ENCODE data around the gene MRPL20. TPM values are rescaled to one million over a fixed set of nuclear protein-coding genes. Genes with fewer than 3 reads are reported as not detected.

Gene MRPL20
- total and polyA plus RNA-seq, 9 of the 15 experiments (the other 6 are each of a cell fraction or from before 2014, with no cell fraction given): 180 to 671 (median 229) TPM

DNA sequence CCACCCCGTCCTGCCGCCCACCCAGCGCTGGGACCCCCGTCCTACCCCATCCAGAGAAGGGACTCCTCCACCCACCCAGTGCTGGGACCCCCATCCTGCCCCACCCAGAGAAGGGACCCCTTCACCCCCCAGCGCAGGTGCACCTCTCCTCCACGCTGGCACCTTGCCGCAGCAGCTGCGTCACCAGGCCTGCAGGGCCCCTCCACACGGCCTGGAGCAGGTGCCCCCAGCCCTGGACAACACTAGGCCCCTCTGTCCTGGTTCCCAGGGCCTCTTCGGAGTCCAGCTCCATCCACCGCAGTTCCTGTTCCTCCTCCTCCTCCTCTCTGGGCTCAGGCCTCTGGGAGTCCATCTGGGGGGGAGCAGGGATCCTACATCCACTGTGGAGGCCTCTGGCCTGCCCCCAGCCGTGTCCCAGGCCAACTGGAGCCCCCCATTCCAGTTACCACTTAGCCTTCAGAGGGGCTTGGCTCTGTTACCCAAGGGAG, 13.6 kb upstream of the MRPL20 start:
- no peak for ATAC-seq
- in situ Hi-C loops (cut with MboI) (no loop called here), intact Hi-C loops (cut with micrococcal nuclease) (no loop called here)
- Histone ChIP-seq H3K9me3 (replicated peaks; ENCODE audit: control insufficient read depth, insufficient read depth, low read depth, low read length) (no peaks in the 10 kb centered on the region), H3K4me1 (replicated peaks in 1 of 2; ENCODE audit: control insufficient read depth in 2 of 2, insufficient read depth in 2 of 2, low read length in 2 of 2) (peaks cover 3 to 30% of the 10 kb centered on the region in 2 experiments; a peak in 4 of 5 replicates), H3K36me3 (ENCODE audit: control insufficient read depth, insufficient read depth, low read length) (no peaks in the 10 kb centered on the region), H3K27ac (ENCODE audit: extremely low read depth, low read depth, low read length) (no peak overlapping the region), H3K27me3 (ENCODE audit: control insufficient read depth in 2 of 2, insufficient read depth in 2 of 2, low read length in 2 of 2) (no peaks in the 10 kb centered on the region), H3K4me3 (no peak overlapping the region), H3K79me2 (ENCODE audit: control insufficient read depth, insufficient read depth, low read length) (no peaks in the 10 kb centered on the region), H3K4me2 (ENCODE audit: insufficient read depth, low read length) (no peak overlapping the region), H4K20me1 (replicated peaks; ENCODE audit: control insufficient read depth, insufficient read depth, low read length) (no peaks in the 10 kb centered on the region), H3K9ac (ENCODE audit: insufficient read depth in 1 of 2, low read depth in 2 of 2, low read length in 2 of 2) (no peak overlapping the region), H3K9me1 (ENCODE audit: control insufficient read depth, insufficient read depth, low read length) (no peaks in the 10 kb centered on the region), H2AFZ (ENCODE audit: low read depth, low read length) (no peak overlapping the region)
- 36% methylated on average over 9 of the region's 12 CpGs for WGBS (ENCODE audit: insufficient coverage, low coverage, missing lambda C conversion rate)
- no peak for FAIRE-seq
- no TSS peak for BruUV-seq (replicated peaks)
- ChIA-PET POLR2A (interaction anchor here (0.7 to 1.9 kb wide), 5 partner anchors 8 to 55 kb away, joined by 3 to 5 read pairs (median 4); partner anchors contain the start of genes CCNL2 and MRPL20), CTCF (ENCODE audit: low intra/inter-chr PET ratio) (no interaction called here)
- no peak for DNase-seq (ENCODE audit: extremely low read depth in 1 of 4, low spot score in 3 of 4)
- TF ChIP-seq SRSF3 (IDR thresholded peaks at IDR 0.05; ENCODE audit: insufficient read depth, low read length) (no peak), NR2C1 (IDR thresholded peaks at IDR 0.05) (no peak), NR2C1 (tag; IDR thresholded peaks at IDR 0.05) (no peak), POU5F1 (IDR thresholded peaks at IDR 0.05; ENCODE audit: borderline replicate concordance, low read depth, low read length, partially characterized antibody) (no peak), CBX8 (IDR thresholded peaks at IDR 0.05; ENCODE audit: borderline replicate concordance, extremely low read depth, low read depth, low read length, poor library complexity, severe bottlenecking) (no peak), CHD7 (IDR thresholded peaks at IDR 0.05; ENCODE audit: low read depth, low read length) (no peak)
- TF ChIP-seq, protein P1, sequence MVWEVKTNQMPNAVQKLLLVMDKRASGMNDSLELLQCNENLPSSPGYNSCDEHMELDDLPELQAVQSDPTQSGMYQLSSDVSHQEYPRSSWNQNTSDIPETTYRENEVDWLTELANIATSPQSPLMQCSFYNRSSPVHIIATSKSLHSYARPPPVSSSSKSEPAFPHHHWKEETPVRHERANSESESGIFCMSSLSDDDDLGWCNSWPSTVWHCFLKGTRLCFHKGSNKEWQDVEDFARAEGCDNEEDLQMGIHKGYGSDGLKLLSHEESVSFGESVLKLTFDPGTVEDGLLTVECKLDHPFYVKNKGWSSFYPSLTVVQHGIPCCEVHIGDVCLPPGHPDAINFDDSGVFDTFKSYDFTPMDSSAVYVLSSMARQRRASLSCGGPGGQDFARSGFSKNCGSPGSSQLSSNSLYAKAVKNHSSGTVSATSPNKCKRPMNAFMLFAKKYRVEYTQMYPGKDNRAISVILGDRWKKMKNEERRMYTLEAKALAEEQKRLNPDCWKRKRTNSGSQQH (CRISPR knock-in tag; IDR thresholded peaks at IDR 0.05): no peak
